GM18511 (cell line): ENCODE results near the gene C4B.
"Not testable (repeated sequence)": the region's sequence is repeated elsewhere in the genome, so short reads cannot be mapped to it uniquely, and the experiment has no call there.

Source experiments
- ATAC-seq: cut with Tn5 transposase; IDR thresholded peaks from one replicate; pipeline ENCODE4 v1.9.1; 2021; ENCODE audit warnings: mild to moderate bottlenecking, moderate library complexity; ENCODE audit not compliant: unreplicated experiment

C4B gene

DNA sequence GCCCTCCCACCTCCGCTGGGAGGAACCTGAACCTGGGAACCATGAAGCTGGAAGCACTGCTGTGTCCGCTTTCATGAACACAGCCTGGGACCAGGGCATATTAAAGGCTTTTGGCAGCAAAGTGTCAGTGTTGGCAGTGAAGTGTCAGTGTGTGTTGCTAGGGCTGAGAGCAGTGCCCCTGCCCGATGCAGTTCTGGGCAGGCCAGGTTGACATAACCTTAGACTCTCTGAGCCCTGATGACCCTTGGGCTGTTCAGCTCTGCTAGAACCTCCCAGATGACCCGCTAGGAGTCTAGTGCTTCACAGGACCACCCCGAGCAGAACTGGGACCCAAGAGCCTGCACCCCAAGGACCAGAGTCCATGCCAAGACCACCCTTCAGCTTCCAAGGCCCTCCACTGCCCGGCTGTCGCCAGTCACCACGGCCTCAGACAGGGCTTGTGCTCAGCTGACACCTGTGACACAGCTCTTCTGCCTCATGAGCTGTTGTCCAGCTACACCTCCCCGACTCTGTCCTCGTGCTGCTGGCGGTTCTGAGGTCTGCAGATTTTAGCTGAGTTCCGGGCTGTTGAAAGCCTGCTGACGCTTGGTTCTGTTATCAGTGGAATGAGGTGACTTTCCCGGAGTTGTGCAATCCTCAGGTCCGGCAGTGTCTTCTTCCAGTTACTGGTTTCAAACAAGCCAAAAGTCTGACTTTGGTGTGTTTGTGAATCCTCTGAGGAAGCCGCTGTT, 20.9 kb downstream of the C4B start:
- not testable (repeated sequence) for ATAC-seq

- not testable (repeated sequence) for ATAC-seq
Observed at GRCh38 chr6:32037136-32037535, 22.5 kb downstream of the C4B start.

DNA sequence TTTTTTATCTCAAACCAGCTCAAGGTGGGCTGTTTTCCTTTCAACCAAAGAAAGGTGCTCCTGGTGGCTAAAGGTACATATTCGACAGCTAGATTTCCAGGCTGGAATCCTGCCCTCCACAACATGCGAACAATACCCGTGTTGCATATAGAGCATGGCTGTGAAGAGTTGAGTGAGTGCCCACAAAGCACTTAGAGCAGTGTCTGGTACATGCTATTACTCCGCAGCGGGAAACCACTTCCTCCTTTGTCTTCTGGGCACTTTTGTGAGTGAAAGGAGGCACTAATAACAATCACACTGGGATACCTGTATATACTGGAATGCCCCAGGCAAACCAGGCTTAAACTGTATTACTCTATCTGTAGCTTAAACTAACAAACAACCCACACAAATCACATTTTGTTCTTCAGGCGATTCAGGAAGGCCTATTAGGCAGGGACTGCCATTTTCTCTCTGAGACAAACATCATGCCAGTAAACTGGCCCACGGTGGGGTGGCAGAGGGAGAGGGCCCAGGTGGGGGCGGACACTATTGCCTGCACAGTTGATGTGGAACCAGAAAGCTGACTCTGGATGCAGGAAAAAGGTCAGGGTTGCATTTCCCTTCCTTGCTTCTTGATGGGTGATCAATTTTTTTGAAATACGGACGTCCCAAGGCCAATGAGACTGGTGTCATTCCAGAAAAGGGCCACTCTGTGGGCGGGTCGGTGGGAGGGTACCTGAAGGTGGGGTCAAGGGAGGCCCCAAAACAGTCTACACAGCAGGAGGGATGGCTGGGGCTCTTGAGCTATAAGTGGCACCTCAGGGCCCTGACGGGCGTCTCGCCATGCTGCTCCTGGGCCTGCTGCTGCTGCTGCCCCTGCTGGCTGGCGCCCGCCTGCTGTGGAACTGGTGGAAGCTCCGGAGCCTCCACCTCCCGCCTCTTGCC, 23.3 kb downstream of the C4B start, which contains the start of gene CYP21A2:
CYP21A2 (plus strand) TSS at position 818 of the 927 bp plus-strand sequence; CDS start at position 826, 8 bp downstream.
- not testable (repeated sequence) for ATAC-seq

DNA sequence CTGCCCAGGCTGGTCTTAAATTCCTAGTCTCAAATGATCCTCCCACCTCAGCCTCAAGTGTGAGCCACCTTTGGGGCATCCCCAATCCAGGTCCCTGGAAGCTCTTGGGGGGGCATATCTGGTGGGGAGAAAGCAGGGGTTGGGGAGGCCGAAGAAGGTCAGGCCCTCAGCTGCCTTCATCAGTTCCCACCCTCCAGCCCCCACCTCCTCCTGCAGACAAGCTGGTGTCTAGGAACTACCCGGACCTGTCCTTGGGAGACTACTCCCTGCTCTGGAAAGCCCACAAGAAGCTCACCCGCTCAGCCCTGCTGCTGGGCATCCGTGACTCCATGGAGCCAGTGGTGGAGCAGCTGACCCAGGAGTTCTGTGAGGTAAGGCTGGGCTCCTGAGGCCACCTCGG, 24.3 kb downstream of the C4B start:
- ATAC-seq: not testable (repeated sequence)

DNA sequence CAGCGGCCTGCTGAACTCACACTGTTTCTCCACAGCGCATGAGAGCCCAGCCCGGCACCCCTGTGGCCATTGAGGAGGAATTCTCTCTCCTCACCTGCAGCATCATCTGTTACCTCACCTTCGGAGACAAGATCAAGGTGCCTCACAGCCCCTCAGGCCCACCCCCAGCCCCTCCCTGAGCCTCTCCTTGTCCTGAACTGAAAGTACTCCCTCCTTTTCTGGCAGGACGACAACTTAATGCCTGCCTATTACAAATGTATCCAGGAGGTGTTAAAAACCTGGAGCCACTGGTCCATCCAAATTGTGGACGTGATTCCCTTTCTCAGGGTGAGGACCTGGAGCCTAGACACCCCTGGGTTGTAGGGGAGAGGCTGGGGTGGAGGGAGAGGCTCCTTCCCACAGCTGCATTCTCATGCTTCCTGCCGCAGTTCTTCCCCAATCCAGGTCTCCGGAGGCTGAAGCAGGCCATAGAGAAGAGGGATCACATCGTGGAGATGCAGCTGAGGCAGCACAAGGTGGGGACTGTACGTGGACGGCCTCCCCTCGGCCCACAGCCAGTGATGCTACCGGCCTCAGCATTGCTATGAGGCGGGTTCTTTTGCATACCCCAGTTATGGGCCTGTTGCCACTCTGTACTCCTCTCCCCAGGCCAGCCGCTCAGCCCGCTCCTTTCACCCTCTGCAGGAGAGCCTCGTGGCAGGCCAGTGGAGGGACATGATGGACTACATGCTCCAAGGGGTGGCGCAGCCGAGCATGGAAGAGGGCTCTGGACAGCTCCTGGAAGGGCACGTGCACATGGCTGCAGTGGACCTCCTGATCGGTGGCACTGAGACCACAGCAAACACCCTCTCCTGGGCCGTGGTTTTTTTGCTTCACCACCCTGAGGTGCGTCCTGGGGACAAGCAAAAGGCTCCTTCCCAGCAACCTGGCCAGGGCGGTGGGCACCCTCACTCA, 25.0 kb downstream of the C4B start:
- not testable (repeated sequence) for ATAC-seq

- ATAC-seq: not testable (repeated sequence)
Observed at GRCh38 chr6:32040299-32041049, 25.9 kb downstream of the C4B start.

GRCh38 chr6:32041050-32041321, 26.4 kb downstream of the C4B start:
- not testable (repeated sequence) for ATAC-seq

DNA sequence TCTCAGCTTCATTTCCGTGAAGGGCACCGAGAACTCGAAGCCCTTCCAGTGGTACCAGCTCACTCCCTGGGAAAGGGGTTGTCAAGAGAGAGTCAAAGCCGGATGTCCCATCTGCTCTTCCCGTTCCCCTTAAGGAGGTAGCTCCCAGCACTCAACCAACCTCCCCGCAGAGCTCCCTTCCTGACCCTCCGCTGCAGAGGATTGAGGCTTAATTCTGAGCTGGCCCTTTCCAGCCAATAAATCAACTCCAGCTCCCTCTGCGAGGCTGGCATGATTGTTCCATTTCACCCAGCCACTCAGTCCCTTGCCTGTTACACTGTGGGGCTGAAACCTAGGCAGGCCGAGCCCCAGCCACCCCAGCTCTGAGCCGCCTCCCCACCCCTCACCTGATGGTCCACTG, 26.8 kb downstream of the C4B start:
- ATAC-seq: not testable (repeated sequence)

- not testable (repeated sequence) for ATAC-seq
Observed at GRCh38 chr6:32042276-32042675, 27.7 kb downstream of the C4B start.

DNA sequence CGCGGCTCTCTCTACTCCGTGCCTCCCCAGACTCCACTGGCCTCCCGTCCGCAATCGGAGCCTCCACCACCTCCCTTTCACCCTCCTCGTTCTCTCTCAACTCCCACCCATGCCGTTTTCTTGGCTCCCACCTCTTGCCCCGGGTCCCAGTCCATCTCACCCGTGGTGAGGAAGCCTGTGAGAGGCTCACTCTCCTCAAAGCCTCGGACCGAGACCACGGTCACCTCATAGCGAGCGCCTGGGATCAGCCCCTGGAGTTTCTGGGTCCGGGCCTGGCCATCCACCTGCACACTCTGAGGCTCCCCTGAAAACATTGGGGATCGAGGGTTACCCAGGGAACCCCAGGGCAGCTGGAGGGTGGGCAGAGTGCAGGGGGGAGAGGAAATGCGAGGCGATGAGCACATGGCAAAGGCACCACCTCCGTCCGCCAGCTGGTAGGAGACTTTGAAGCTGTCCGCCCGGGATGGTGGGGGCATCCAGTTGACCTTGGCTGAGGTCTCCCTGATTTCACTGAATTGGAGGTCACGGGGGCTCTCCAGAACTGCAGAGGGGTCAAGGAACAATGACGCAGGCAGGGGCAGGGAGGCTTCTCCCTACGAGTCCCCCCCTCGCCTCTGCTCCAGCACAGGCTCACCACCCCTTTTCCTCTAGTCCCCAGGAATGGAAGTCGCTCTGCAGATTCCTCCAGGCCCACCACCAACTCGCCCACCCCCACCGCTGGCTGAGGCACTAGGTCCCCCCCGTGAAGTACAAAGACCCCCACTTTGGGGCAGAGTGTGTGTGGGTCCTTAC, 29.2 kb downstream of the C4B start:
- not testable (repeated sequence) for ATAC-seq

DNA sequence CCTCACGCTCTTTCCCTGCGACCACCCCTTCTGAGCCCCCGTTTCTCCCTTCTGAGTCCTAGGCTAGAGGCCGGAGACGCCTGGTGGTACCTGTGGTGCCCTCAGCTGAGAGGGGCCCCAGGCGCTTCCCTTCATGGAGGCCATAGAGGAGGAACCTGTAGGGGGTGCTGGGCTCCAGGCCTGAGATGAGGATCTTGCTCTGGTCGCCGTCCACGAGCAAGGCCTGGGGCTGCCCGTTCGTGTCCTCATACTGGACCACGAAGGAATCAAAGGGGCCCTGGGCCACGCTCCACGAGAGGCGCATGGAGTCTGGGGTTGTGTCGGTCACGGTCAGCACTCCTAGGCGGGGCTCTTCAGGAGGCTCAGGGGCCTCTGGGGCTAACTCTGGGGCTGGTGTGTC, 30.3 kb downstream of the C4B start:
- ATAC-seq: not testable (repeated sequence)

DNA sequence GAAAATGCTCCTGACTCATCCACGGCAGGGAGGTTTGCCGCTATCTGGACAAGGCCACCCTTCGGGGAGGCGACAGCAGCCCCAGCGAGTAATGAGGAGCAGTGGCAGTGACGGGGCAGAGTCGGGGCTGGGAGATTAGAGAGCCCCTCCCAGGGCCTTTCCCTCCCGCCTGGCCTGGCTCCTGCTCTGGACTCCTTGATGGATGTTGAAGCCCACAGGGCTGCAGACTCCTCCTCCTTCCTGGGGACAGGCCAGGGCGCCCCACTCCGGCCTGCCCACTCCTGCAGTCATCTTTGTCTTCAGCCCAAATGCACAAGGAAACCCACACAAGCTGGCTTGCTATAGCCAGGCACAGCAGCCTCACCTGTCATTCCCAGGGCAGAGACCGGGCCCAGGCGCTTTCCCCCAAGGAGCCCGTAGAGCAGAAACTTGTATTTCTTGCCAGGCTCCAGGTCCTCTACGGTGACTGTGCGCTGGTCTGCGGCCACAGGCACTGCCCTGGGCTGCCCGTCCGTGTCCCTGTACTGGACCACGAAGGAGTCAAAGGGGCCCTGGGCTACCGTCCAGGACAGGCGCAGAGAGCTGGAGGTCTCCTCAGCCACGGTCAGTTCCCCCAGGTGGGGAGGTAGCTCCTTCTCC, 31.3 kb downstream of the C4B start:
- ATAC-seq: no peak

- no peak for ATAC-seq
Observed at GRCh38 chr6:32046450-32047083, 32.0 kb downstream of the C4B start.

DNA sequence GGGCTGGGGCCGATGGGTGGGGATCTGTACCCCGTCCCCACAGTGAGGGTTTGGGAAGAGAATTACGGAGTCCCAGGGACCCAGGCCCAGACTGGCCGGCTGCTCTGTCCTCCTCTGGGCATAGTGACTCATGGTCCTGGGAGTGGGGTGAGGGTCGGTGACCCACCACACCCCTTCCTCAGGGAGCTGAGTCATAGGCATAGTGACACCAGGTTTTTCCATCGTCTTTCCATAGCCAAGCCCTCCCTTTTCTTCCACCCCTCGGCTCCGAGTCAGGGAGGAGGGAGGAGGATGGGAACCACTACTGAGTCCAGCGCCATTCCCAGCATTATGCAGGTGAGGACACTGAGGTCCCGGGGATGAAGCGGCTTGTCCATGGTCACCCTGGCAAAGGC, 32.5 kb downstream of the C4B start:
- no peak for ATAC-seq

DNA sequence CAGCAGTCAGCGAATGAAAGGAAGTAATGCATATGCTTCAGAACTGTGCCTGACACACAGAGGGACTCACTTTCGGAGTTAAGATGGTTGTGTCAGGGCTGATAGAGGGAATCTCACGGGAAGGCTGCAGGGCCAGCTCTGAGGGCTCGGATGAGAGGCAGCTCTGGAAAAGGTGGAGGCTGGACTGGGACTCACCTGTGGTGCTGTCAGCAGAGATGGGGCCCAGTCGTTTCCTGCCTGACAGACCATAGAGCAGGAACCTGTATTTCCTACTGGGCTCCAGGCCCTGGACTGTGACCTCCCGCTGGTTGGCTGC, 32.9 kb downstream of the C4B start:
- ATAC-seq: no peak

DNA sequence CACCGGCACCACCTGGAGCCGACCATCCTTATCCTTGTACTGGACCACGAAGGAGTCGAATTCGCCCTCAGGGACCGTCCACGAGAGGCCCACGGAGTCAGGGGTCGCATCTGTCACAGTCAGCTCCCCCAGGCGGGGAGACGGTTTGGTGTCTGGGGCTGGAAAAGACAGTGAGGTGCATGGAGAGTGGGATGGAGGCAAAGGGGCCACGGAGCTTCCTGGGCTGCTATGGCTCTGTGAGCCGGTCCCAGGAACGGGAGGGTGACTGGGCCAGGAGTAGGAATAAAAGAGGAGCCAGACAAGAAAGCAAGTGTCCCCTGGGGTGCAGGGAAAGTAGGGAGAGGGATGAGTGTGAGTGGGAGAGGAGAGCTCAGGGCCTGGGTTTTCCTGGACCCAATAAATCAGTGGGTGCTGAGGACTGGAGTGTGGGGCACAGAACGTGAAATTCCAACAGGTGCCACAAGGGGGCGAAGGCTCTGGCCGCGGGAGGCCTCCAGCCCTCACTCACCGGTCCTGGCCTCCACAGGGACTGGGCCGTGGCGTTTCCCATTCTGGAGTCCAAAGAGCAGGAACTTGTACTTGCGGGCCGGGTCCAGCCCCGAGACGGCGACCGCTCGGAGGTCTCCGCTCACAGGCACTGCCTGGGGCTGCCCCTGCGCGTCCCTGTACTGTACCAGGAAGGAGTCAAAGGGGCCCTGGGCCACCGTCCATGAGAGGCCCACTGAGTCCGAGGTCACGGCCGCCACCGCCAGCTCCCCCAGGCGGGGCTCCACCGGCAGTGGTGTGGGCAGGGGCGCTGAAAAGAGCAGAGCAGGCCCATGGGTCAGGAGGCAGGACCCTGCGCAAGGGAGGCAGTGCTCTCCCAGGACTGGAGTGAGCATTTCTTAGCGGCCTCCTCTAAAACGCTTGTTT, 33.5 kb downstream of the C4B start:
- ATAC-seq: no peak

DNA sequence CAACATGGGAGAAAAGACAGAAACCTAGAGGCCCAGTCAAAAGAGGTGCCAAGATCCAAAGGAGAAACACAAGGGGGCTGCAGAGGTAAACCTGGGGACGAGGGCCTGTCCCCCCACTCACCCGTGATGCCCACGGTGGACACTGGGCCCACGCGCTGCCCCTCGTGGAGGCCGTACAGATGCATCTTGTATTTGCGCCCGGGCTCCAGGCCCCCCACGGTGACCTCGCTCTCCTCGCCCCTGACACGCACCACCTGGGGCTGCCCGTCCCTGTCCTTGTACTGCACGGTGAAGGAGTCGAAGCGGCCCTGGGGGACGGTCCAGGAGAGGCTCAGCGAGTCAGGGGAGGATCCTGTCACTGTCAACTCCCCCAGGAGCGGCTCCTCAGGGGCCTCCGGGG, 34.6 kb downstream of the C4B start:
- ATAC-seq: not testable (repeated sequence)

DNA sequence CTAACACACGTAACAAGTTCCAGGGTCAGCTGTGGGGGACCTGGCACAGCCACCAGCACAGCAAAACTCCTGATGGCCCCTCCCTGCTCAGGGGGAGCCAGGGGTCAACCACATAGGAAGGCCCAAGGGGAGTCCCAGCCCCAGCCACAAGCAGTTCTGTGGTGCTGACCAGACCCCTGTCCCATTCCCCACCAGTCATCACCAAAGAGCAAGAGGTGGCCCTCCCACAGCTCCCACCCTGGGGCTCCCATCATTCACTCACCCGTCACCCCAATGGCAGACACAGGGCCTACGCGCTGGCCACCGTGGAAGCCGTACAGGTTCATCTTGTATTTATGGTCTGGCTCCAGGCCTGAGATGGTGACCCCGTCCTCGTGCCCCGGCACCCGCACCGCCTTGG, 35.1 kb downstream of the C4B start:
- not testable (repeated sequence) for ATAC-seq
